ENCODE data around the gene SNRPD2.
"Not testable (repeated sequence)": the region's sequence is repeated elsewhere in the genome, so short reads cannot be mapped to it uniquely, and the experiment has no call there.

The SNRPD2 gene

GRCh38 chr19:45691516-45692186 is at the start of gene SNRPD2:
SNRPD2 (minus strand) TSS chr19:45691953; CDS start chr19:45691888, 65 bp downstream.
- DNase-seq: peak; percentile 94

- DNase-seq: no peak
Observed at GRCh38 chr19:45739498-45740439, 48.0 kb upstream of the SNRPD2 start.

- no peak for DNase-seq
Observed at GRCh38 chr19:45733160-45733810, 41.5 kb upstream of the SNRPD2 start, which contains the start of gene MEIOSIN. MEIOSIN (plus strand) TSS chr19:45733439; CDS start chr19:45735377, 1,938 bp downstream.

- DNase-seq: peak; percentile 95
Observed at GRCh38 chr19:45730368-45731288, 38.9 kb upstream of the SNRPD2 start, which contains the start of gene FBXO46. FBXO46 (minus strand) TSS chr19:45730896; CDS start chr19:45713495, 17,401 bp downstream.

GRCh38 chr19:45729800-45730290 is 38.1 kb upstream of the SNRPD2 start:
- DNase-seq: peak; percentile 37

GRCh38 chr19:45728683-45729082 is 36.9 kb upstream of the SNRPD2 start:
- not testable (repeated sequence) for DNase-seq

GRCh38 chr19:45720065-45720464 is 28.3 kb upstream of the SNRPD2 start:
- DNase-seq: not testable (repeated sequence)

- no peak for DNase-seq
Observed at GRCh38 chr19:45717983-45718650, 26.4 kb upstream of the SNRPD2 start.

- DNase-seq: peak; percentile 97
Observed at GRCh38 chr19:45717131-45717982, 25.6 kb upstream of the SNRPD2 start.

GRCh38 chr19:45716359-45717130 is 24.8 kb upstream of the SNRPD2 start:
- peak; percentile 14 for DNase-seq

- DNase-seq: no peak
Observed at GRCh38 chr19:45715139-45715538, 23.4 kb upstream of the SNRPD2 start.

GRCh38 chr19:45713141-45713540 is 21.4 kb upstream of the SNRPD2 start:
- no peak for DNase-seq

GRCh38 chr19:45712699-45713067 is 20.9 kb upstream of the SNRPD2 start:
- no peak for DNase-seq

- no peak for DNase-seq
Observed at GRCh38 chr19:45711851-45712698, 20.3 kb upstream of the SNRPD2 start.

- DNase-seq: no peak
Observed at GRCh38 chr19:45710356-45711130, 18.8 kb upstream of the SNRPD2 start.

GRCh38 chr19:45705710-45706415 is 14.1 kb upstream of the SNRPD2 start:
- no peak for DNase-seq

- DNase-seq: no peak
Observed at GRCh38 chr19:45705115-45705514, 13.4 kb upstream of the SNRPD2 start.
